GM23338 (cell line): ENCODE measurements around the gene NDUFA7. TPM values are rescaled to one million over a fixed set of nuclear protein-coding genes. Genes with fewer than 3 reads are reported as not detected.
A peak's percentile ranks its signal among the peaks of the same experiment; 100 is the strongest.

ENCODE experiments used
- ATAC-seq: fragments of 200-7000 bp; cut with Tn5 transposase; 3 replicates; pipeline ENCODE4 v1.9.1; 2020
- DNase-seq: peaks from one replicate; pipeline ENCODE4 v3.0.0-alpha.2; 2015; ENCODE audit warnings: low spot score
- H2AFZ ChIP-seq: fragments of 200-600 bp; sonication (generic); 2 replicates; pipeline ENCODE4 v1.8.0; 2016; ENCODE audit warnings: antibody characterized with exemption, mild to moderate bottlenecking, moderate library complexity
- H3F3A ChIP-seq: fragments of 200-600 bp; sonication (generic); replicated peaks from 2 replicates; pipeline ENCODE4 v1.8.0; 2017; ENCODE audit warnings: antibody characterized with exemption, mixed run types, low read depth
- H3K27ac ChIP-seq: fragments of 200-600 bp; sonication (generic); 2 replicates; pipeline ENCODE4 v1.6.1; 2016; ENCODE audit warnings: low read depth
- H3K27me3 ChIP-seq: fragments of 200-600 bp; sonication (generic); 2 replicates; pipeline ENCODE4 v1.8.0; 2016; ENCODE audit warnings: mild to moderate bottlenecking, mixed run types, moderate library complexity; ENCODE audit not compliant: insufficient read depth
- H3K36me3 ChIP-seq: fragments of 200-600 bp; sonication (generic); 2 replicates; pipeline ENCODE4 v1.8.0; 2016; ENCODE audit warnings: mild to moderate bottlenecking; ENCODE audit not compliant: insufficient read depth
- H3K4me1 ChIP-seq: fragments of 200-600 bp; sonication (generic); 2 replicates; pipeline ENCODE4 v1.8.0; 2016; ENCODE audit warnings: mild to moderate bottlenecking, moderate library complexity; ENCODE audit not compliant: insufficient read depth
- H3K4me2 ChIP-seq: fragments of 200-600 bp; sonication (generic); 2 replicates; pipeline ENCODE4 v1.7.1; 2017; ENCODE audit warnings: mixed run types
- H3K4me3 ChIP-seq: fragments of 200-600 bp; sonication (generic); 2 replicates; pipeline ENCODE4 v1.6.1; 2016; ENCODE audit warnings: mixed run types
- H3K79me2 ChIP-seq: fragments of 200-600 bp; sonication (generic); replicated peaks from 2 replicates; pipeline ENCODE4 v1.8.0; 2017; ENCODE audit warnings: mild to moderate bottlenecking; ENCODE audit not compliant: insufficient read depth
- H3K9me2 ChIP-seq: fragments of 200-600 bp; sonication (generic); 2 replicates; pipeline ENCODE4 v1.8.0; 2017; ENCODE audit not compliant: insufficient read depth
- H4K20me1 ChIP-seq: fragments of 200-600 bp; sonication (generic); replicated peaks from 2 replicates; pipeline ENCODE4 v1.8.0; 2017; ENCODE audit warnings: mild to moderate bottlenecking; ENCODE audit not compliant: insufficient read depth
- H3K27ac Mint-ChIP-seq: 2 replicates; pipeline ENCODE4 v1.8.0; 2020; ENCODE audit warnings: inconsistent platforms, mild to moderate bottlenecking, moderate library complexity, mixed read lengths
- H3K27me3 Mint-ChIP-seq: 3 replicates; pipeline ENCODE4 v1.8.0; 2022; ENCODE audit warnings: low read depth, mild to moderate bottlenecking, moderate library complexity, mixed read lengths, inconsistent platforms; ENCODE audit not compliant: insufficient read depth, poor library complexity
- H3K36me3 Mint-ChIP-seq: 3 replicates; pipeline ENCODE4 v1.8.0; 2021; ENCODE audit warnings: low read depth, mild to moderate bottlenecking, inconsistent platforms, moderate library complexity, mixed read lengths
- H3K4me1 Mint-ChIP-seq: 3 replicates; pipeline ENCODE4 v1.8.0; 2020; ENCODE audit warnings: mild to moderate bottlenecking, inconsistent platforms, mixed read lengths
- H3K4me3 Mint-ChIP-seq: 3 replicates; pipeline ENCODE4 v1.8.0; 2021; ENCODE audit warnings: moderate library complexity, mild to moderate bottlenecking, inconsistent platforms, mixed read lengths
- H3K9me3 Mint-ChIP-seq: 3 replicates; pipeline ENCODE4 v1.8.0; 2020; ENCODE audit warnings: moderate library complexity, mild to moderate bottlenecking, inconsistent platforms, mixed read lengths
- CREB1 ChIP-seq: fragments of 250-450 bp; sonication (Bioruptor Pico); IDR thresholded peaks from 2 replicates; pipeline ENCODE4 v1.5.0; 2020; ENCODE audit warnings: low read depth, mild to moderate bottlenecking, moderate library complexity
- CTCF ChIP-seq, 2 experiments: fragments of 200-600 bp in 1 of 2; sonication (generic) in 1 of 2; conservative IDR thresholded peaks; 2 replicates each; pipeline versions ENCODE4 v1.5.1 to v1.6.1; 2016 to 2017; ENCODE audit warnings: antibody characterized with exemption in 2 of 2, low read depth in 2 of 2, mild to moderate bottlenecking in 2 of 2, moderate library complexity in 1 of 2
- ETS1 ChIP-seq: IDR thresholded peaks from 2 replicates; pipeline ENCODE4 v1.6.1; 2016; ENCODE audit warnings: antibody characterized with exemption
- EZH2 ChIP-seq: fragments of 200-600 bp; sonication (generic); IDR thresholded peaks from one replicate; pipeline ENCODE4 v1.8.0; 2017; ENCODE audit warnings: antibody characterized with exemption, mild to moderate bottlenecking, low read depth; ENCODE audit not compliant: unreplicated experiment
- EZH2phosphoT487 ChIP-seq: fragments of 200-600 bp; sonication (generic); IDR thresholded peaks from one replicate; pipeline ENCODE4 v1.8.1; 2018; ENCODE audit warnings: antibody characterized with exemption; ENCODE audit not compliant: unreplicated experiment
- JUNB ChIP-seq: IDR thresholded peaks from one replicate; pipeline ENCODE4 v1.6.1; 2016; ENCODE audit warnings: antibody characterized with exemption; ENCODE audit not compliant: unreplicated experiment
- NANOG ChIP-seq: IDR thresholded peaks from 2 replicates; pipeline ENCODE4 v1.6.1; 2016; ENCODE audit warnings: antibody characterized with exemption, borderline replicate concordance
- POLR2AphosphoS5 ChIP-seq: IDR thresholded peaks from 2 replicates; pipeline ENCODE4 v1.6.1; 2016; ENCODE audit warnings: antibody characterized with exemption, low read depth
- REST ChIP-seq: IDR thresholded peaks from one replicate; pipeline ENCODE4 v1.6.1; 2018; ENCODE audit warnings: antibody characterized with exemption; ENCODE audit not compliant: unreplicated experiment
- STAT1 ChIP-seq: IDR thresholded peaks from one replicate; pipeline ENCODE4 v1.6.1; 2016; ENCODE audit warnings: antibody characterized with exemption; ENCODE audit not compliant: unreplicated experiment
- ZNF114 ChIP-seq: fragments of 250-450 bp; sonication (Bioruptor Pico); IDR thresholded peaks from 2 replicates; pipeline ENCODE4 v1.5.0; 2020; ENCODE audit warnings: mild to moderate bottlenecking, moderate library complexity
- ZNF331 ChIP-seq: fragments of 250-450 bp; sonication (Bioruptor Pico); IDR thresholded peaks from 2 replicates; pipeline ENCODE4 v1.5.0; 2020; ENCODE audit warnings: low read depth, mild to moderate bottlenecking, moderate library complexity
- ZNF462 ChIP-seq: fragments of 250-450 bp; sonication (Bioruptor Pico); IDR thresholded peaks from 2 replicates; pipeline ENCODE4 v1.5.0; 2020; ENCODE audit warnings: mild to moderate bottlenecking, moderate library complexity
- polyA plus RNA-seq: library from polyadenylated mRNA; unstranded; fragments of >200 nt; fragmentation: Nextera tagmentation; extraction: Ambion mirVana; gene quantifications from 2 replicates; pipeline ENCODE4 v1.2.1, GENCODE V29; 2016
- total RNA-seq: library from RNA; depleted of rRNA; stranded (reverse); fragments of >200 nt; shearing (Covaris generic); gene quantifications from 2 replicates; pipeline ENCODE4 v1.2.3, GENCODE V29; 2014

The NDUFA7 gene
- total and polyA plus RNA-seq, 2 experiments from 2014 or later = 35.1 to 344 TPM

GRCh38 chr19:8307965-8308866 lies 13.0 kb downstream of the NDUFA7 start, which contains the start of gene CD320:
CD320 (minus strand) TSS chr19:8308358; CDS start chr19:8308290, 68 bp downstream.
- Mint-ChIP-seq H3K9me3 (no peaks in the 10 kb centered on the region), H3K36me3 (peaks cover 44% of the 10 kb centered on the region), H3K4me3 (peak within 1 kb of the TSS; percentile 90), H3K27me3 (peaks cover 14% of the 10 kb centered on the region), H3K4me1 (peaks cover 13% of the 10 kb centered on the region), H3K27ac (peak within 1 kb of the TSS; percentile 92)
- DNase-seq (peak; percentile 94), ATAC-seq (peak; percentile 80)
- Histone ChIP-seq H3K4me3 (peak within 1 kb of the TSS; percentile 91), H3K79me2 (peaks cover 17% of the 10 kb centered on the region), H3K36me3 (no peaks in the 10 kb centered on the region; the same call in 1 of the 2 replicates), H3K27ac (peak within 1 kb of the TSS; percentile 85), H3K9me2 (no peaks in the 10 kb centered on the region), H3K4me2 (peak within 1 kb of the TSS; percentile 74), H3F3A (peaks cover 14% of the 10 kb centered on the region), H4K20me1 (peaks cover 3% of the 10 kb centered on the region; the same call in 1 of the 2 replicates), H3K27me3 (no peaks in the 10 kb centered on the region), H3K4me1 (peaks cover 11% of the 10 kb centered on the region; the same call in 1 of the 2 replicates), H2AFZ (peak within 1 kb of the TSS; percentile 91)
- TF ChIP-seq CREB1 (CRISPR knock-in tag) (peak; percentile 62), REST (no peak), STAT1 (no peak), POLR2AphosphoS5 (peak; percentile 93), NANOG (no peak), ETS1 (no peak), CTCF (conservative IDR thresholded peaks at IDR 0.05; ENCODE audit: low read depth in 2 of 2) (no peak), EZH2 (no peak), JUNB (no peak), EZH2phosphoT487 (no peak), ZNF462 (CRISPR knock-in tag) (no peak), ZNF114 (CRISPR knock-in tag) (no peak), ZNF331 (CRISPR knock-in tag) (no peak)
